Transverse colon (tissue), 4 donors: ENCODE data around the gene ITGA6. TPM values are rescaled to one million over a fixed set of nuclear protein-coding genes. Genes with fewer than 3 reads are reported as not detected.

Source experiments
- DNase-seq: peaks from one replicate; pipeline ENCODE4 v3.0.0-alpha.2; 2019
- H3K27ac ChIP-seq, 4 donors: fragments of 200-600 bp; sonication (generic); 2 replicates each; pipeline ENCODE4 v1.5.1; 2016 to 2018; ENCODE audit warnings: inconsistent platforms in 4 of 4
- H3K27me3 ChIP-seq: fragments of 200-600 bp; sonication (generic); 2 replicates; pipeline ENCODE4 v1.5.1; 2017; ENCODE audit warnings: inconsistent platforms
- H3K36me3 ChIP-seq, 4 donors: fragments of 200-600 bp; sonication (generic); 2 replicates each; pipeline ENCODE4 v1.5.1; 2017 to 2019; ENCODE audit warnings: inconsistent platforms in 4 of 4
- H3K4me1 ChIP-seq, 4 donors: fragments of 200-600 bp; sonication (generic); 2 replicates each; pipeline ENCODE4 v1.5.1; 2017 to 2020; ENCODE audit warnings: inconsistent platforms in 4 of 4
- H3K4me3 ChIP-seq, 4 donors: fragments of 200-600 bp; sonication (generic); 1 replicate in 1 of 4; 2 replicates in 3 of 4; pipeline versions ENCODE4 v1.5.1 to v1.6.1; 2017 to 2019; ENCODE audit warnings: inconsistent platforms in 4 of 4
- H3K9me3 ChIP-seq, 2 donors: fragments of 200-600 bp; sonication (generic); 2 replicates each; pipeline ENCODE4 v1.5.1; 2017 to 2019; ENCODE audit warnings: inconsistent platforms in 2 of 2
- CTCF ChIP-seq, 5 experiments: fragments of 200-600 bp in 3 of 5; fragments of 450-650 bp in 2 of 5; sonication (generic) in 3 of 5; IDR thresholded peaks; 1 replicate in 2 of 5; 2 replicates in 3 of 5; pipeline ENCODE4 v1.5.1; 2016 to 2017; ENCODE audit warnings: antibody characterized with exemption in 5 of 5, inconsistent platforms in 3 of 5, mild to moderate bottlenecking in 2 of 5, moderate library complexity in 1 of 5
- EP300 ChIP-seq: sonication (generic); formaldehyde crosslinking; IDR thresholded peaks from one replicate; pipeline ENCODE4 v1.6.1; 2017; ENCODE audit warnings: antibody characterized with exemption, low read depth
- POLR2A ChIP-seq: fragments of 450-650 bp; IDR thresholded peaks from one replicate; pipeline ENCODE4 v1.6.1; 2016; ENCODE audit warnings: antibody characterized with exemption, mild to moderate bottlenecking, moderate library complexity
- POLR2AphosphoS5 ChIP-seq, 3 donors: sonication (generic); formaldehyde crosslinking; IDR thresholded peaks; one replicate each; pipeline ENCODE4 v1.6.1; 2016; ENCODE audit warnings: antibody characterized with exemption in 3 of 3
- WGBS, 2 donors: methylation state at CpG; one replicate each; pipeline ENCODE4 v1.1.5; 2018; ENCODE audit warnings: low coverage in 1 of 2; 5-methylcytosine and 5-hydroxymethylcytosine counted together
- in situ Hi-C, 4 donors: fragments of 200-750 bp; cut with MboI; loops; one replicate each; pipeline versions ENCODE4 v1.15.0 to v1.15.1; 2017; ENCODE audit warnings: low sequenced_read_pairs in 3 of 4, low pct_ligation_motif_present in 1 of 4, low pct_unique_long_range_greater_than_20kb in 1 of 4
- intact Hi-C: fragments of 100-400 bp; cut with DNase I; formaldehyde crosslinking; loops from one replicate; pipeline ENCODE4 v1.15.1; 2023; ENCODE audit warnings: low total_unique reads
- total RNA-seq, 4 donors: library from RNA; depleted of rRNA; stranded (reverse); fragments of >200 nt; gene quantifications; one replicate each; pipeline ENCODE4 v1.1.0, GENCODE V29; 2016

Gene ITGA6
- 100 to 1,000 TPM in 3 of 4 donors, 10 to 100 TPM in 1; 80.4 to 267 (median 207) TPM for total RNA-seq

- intact Hi-C loops: no loop called here
- in situ Hi-C loops: no loop called here
- H3K36me3 ChIP-seq: no peaks in the 10 kb centered on the region
- TF ChIP-seq POLR2A (peak; percentile 81), CTCF (IDR thresholded peaks at IDR 0.05) (peak in 3 of 5 experiments; percentile 14 to 44 (median 30)), EP300 (no peak), POLR2AphosphoS5 (IDR thresholded peaks at IDR 0.05) (peak; percentile 86 to 97 (median 93))
- H3K4me3 ChIP-seq: peak within 1 kb of the TSS; percentile 71 to 83 (median 78)
- H3K9me3 ChIP-seq: no peaks in the 10 kb centered on the region
- WGBS, 2 donors: 0 to 1% methylated on average over 1 to 42 of the region's 79 CpGs
- H3K4me1 ChIP-seq: peaks cover 0 to 33% (median 20%) of the 10 kb centered on the region in 4 donors
- H3K27me3 ChIP-seq: peaks cover 10% of the 10 kb centered on the region
- DNase-seq: peak; percentile 93
- peak within 1 kb of the TSS; percentile 95 to 97 (median 96) for H3K27ac ChIP-seq
These were observed at the start of gene ITGA6 for GRCh38 chr2:172427256-172427989. Gene ITGA6 (plus strand): TSS chr2:172427586.

- Histone ChIP-seq H3K9me3 (no peaks in the 10 kb centered on the region), H3K36me3 (no peaks in the 10 kb centered on the region), H3K27ac (no peak overlapping the region), H3K4me3 (no peak overlapping the region), H3K4me1 (no peaks in the 10 kb centered on the region), H3K27me3 (no peaks in the 10 kb centered on the region)
- intact Hi-C loops (no loop called here), in situ Hi-C loops (no loop called here)
- no peak for DNase-seq
- 60 to 71% methylated on average over 6 to 8 of the region's 8 CpGs for WGBS, 2 donors
- no peak for TF ChIP-seq CTCF (IDR thresholded peaks at IDR 0.05)
- TF ChIP-seq POLR2A: no peak
- TF ChIP-seq POLR2AphosphoS5 (IDR thresholded peaks at IDR 0.05): no peak
- TF ChIP-seq EP300: no peak
These were observed 46.7 kb upstream of the ITGA6 start for GRCh38 chr2:172380436-172381274.

- in situ Hi-C loops (no loop called here), intact Hi-C loops (no loop called here)
- TF ChIP-seq CTCF (IDR thresholded peaks at IDR 0.05): no peak
- no peak for TF ChIP-seq EP300
- no peak for TF ChIP-seq POLR2AphosphoS5 (IDR thresholded peaks at IDR 0.05)
- no peak for TF ChIP-seq POLR2A
- no peak overlapping the region for H3K27ac ChIP-seq
- no peak overlapping the region for H3K4me3 ChIP-seq
- no peak for DNase-seq
- H3K36me3 ChIP-seq: no peaks in the 10 kb centered on the region
- no peaks in the 10 kb centered on the region for H3K27me3 ChIP-seq
- WGBS, 2 donors: 68 to 78% methylated on average over 3 of the region's 3 CpGs
- H3K4me1 ChIP-seq: no peaks in the 10 kb centered on the region
- H3K9me3 ChIP-seq: no peaks in the 10 kb centered on the region
These were observed 45.9 kb upstream of the ITGA6 start for GRCh38 chr2:172381275-172382027.

- no peaks in the 10 kb centered on the region for H3K36me3 ChIP-seq
- 83 to 100% methylated on average over 2 to 4 of the region's 4 CpGs for WGBS, 2 donors
- H3K27me3 ChIP-seq: no peaks in the 10 kb centered on the region
- DNase-seq: no peak
- no peak overlapping the region for H3K27ac ChIP-seq
- TF ChIP-seq CTCF (IDR thresholded peaks at IDR 0.05) (no peak), POLR2AphosphoS5 (IDR thresholded peaks at IDR 0.05) (no peak), POLR2A (no peak), EP300 (no peak)
- H3K4me3 ChIP-seq: no peak overlapping the region
- H3K4me1 ChIP-seq: no peaks in the 10 kb centered on the region
- in situ Hi-C loops: no loop called here
- intact Hi-C loops: no loop called here
- no peaks in the 10 kb centered on the region for H3K9me3 ChIP-seq
These were observed 40.0 kb upstream of the ITGA6 start for GRCh38 chr2:172387361-172387760.
